ENCODE measurements around the gene OR2T12.

Gene OR2T12, protein sequence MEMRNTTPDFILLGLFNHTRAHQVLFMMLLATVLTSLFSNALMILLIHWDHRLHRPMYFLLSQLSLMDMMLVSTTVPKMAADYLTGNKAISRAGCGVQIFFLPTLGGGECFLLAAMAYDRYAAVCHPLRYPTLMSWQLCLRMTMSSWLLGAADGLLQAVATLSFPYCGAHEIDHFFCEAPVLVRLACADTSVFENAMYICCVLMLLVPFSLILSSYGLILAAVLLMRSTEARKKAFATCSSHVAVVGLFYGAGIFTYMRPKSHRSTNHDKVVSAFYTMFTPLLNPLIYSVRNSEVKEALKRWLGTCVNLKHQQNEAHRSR

DNA sequence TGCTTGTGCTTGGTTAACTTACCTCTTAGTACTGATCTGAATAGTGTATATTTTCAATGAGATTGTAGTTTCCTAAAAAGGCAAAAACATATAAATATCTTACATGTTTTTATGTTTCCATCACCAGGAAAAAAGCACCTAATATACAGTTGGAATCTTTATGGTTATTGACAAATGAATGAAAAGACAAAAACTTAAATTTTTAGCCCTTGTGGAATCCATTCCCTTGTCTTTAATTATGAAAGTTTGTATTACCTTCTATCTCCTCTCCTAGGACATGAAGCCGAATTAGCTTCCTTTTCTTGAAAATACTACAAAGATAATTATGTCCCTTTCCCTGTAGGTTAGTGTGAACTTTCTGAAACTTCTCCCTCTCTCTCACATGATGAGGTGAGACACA is at the start of gene OR2T12:
Gene OR2T12, minus strand, starts transcription at position 101 of the 400 bp plus-strand sequence. CDS start 7,846 bp downstream, outside the sequence.
- H3K9ac ChIP-seq (ENCODE audit: low read length) = no peak within 1 kb of the TSS
- H3K4me1 ChIP-seq (ENCODE audit: low read length) = no peaks in the 10 kb centered on the region
- H4K20me1 ChIP-seq (ENCODE audit: insufficient read depth, low read length) = no peaks in the 10 kb centered on the region
- H3K79me2 ChIP-seq (ENCODE audit: low read length) = no peaks in the 10 kb centered on the region
- no peak within 1 kb of the TSS for H3K27ac ChIP-seq (ENCODE audit: low read length)
- no peak within 1 kb of the TSS for H3K4me3 ChIP-seq (ENCODE audit: low read length)
- H3K27me3 ChIP-seq (ENCODE audit: low read depth, low read length) = no peaks in the 10 kb centered on the region
- H3K9me3 ChIP-seq (ENCODE audit: insufficient read depth, low read length) = no peaks in the 10 kb centered on the region
- no peak within 1 kb of the TSS for H2AFZ ChIP-seq (ENCODE audit: low read depth, low read length)
- H3K4me2 ChIP-seq (ENCODE audit: low read length) = no peak within 1 kb of the TSS
- TF ChIP-seq, protein P1, sequence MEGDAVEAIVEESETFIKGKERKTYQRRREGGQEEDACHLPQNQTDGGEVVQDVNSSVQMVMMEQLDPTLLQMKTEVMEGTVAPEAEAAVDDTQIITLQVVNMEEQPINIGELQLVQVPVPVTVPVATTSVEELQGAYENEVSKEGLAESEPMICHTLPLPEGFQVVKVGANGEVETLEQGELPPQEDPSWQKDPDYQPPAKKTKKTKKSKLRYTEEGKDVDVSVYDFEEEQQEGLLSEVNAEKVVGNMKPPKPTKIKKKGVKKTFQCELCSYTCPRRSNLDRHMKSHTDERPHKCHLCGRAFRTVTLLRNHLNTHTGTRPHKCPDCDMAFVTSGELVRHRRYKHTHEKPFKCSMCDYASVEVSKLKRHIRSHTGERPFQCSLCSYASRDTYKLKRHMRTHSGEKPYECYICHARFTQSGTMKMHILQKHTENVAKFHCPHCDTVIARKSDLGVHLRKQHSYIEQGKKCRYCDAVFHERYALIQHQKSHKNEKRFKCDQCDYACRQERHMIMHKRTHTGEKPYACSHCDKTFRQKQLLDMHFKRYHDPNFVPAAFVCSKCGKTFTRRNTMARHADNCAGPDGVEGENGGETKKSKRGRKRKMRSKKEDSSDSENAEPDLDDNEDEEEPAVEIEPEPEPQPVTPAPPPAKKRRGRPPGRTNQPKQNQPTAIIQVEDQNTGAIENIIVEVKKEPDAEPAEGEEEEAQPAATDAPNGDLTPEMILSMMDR (IDR thresholded peaks at IDR 0.05; ENCODE audit: low read depth, low read length) = no peak
- no peak for TF ChIP-seq EZH2phosphoT487 (IDR thresholded peaks at IDR 0.05; ENCODE audit: low read depth)
- no peaks in the 10 kb centered on the region for H3K36me3 ChIP-seq (replicated peaks; ENCODE audit: low read depth, low read length)

DNA sequence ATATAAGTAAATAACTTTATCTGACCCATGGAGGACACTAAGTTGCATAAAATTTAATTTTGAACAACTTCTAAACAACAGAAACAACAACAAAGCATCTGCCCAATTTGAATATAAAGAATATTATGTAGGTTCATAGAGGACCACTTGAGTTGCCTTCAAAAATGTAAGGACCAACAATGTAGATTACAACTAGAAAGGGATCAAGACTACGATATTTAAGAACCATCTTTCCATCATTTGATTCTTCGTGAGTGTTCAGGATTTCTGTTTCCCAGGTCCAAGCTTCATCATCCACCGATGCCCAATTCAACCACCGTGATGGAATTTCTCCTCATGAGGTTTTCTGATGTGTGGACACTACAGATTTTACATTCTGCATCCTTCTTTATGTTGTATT is 45.3 kb upstream of the OR2T12 start, which contains the start of gene OR14C36:
Gene OR14C36, plus strand, starts transcription at position 301 of the 400 bp plus-strand sequence. Its CDS starts 0 bp downstream, at position 301.
- Histone ChIP-seq H3K9me3 (ENCODE audit: insufficient read depth, low read length) (no peaks in the 10 kb centered on the region), H3K27ac (ENCODE audit: low read length) (no peak within 1 kb of the TSS), H4K20me1 (ENCODE audit: insufficient read depth, low read length) (no peaks in the 10 kb centered on the region), H3K9ac (ENCODE audit: low read length) (no peak within 1 kb of the TSS), H3K4me2 (ENCODE audit: low read length) (no peak within 1 kb of the TSS), H3K27me3 (ENCODE audit: low read depth, low read length) (no peaks in the 10 kb centered on the region), H3K36me3 (replicated peaks; ENCODE audit: low read depth, low read length) (no peaks in the 10 kb centered on the region), H3K79me2 (ENCODE audit: low read length) (no peaks in the 10 kb centered on the region), H3K4me3 (ENCODE audit: low read length) (no peak within 1 kb of the TSS), H2AFZ (ENCODE audit: low read depth, low read length) (no peak within 1 kb of the TSS), H3K4me1 (ENCODE audit: low read length) (no peaks in the 10 kb centered on the region)
- TF ChIP-seq, protein P1 (IDR thresholded peaks at IDR 0.05; ENCODE audit: low read depth, low read length) = no peak
- no peak for TF ChIP-seq EZH2phosphoT487 (IDR thresholded peaks at IDR 0.05; ENCODE audit: low read depth)

DNA sequence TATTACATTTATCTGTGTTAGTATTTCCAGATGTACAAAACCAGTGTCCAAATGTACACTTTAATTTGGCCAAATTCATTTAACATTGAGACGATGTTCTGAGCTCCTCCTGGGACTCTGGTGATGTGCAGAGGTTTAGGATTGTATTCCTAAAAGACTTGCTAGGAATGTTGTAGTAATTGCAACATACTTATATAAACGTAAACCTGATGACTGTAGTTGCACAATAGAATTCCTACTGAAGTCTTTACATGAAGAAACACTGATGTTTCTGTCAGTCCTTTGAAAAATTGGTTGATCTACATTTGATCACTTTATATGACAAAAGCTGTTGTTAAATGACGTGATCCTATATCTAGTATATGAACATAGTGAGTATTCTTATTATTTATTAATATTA is 40.2 kb upstream of the OR2T12 start:
- H3K27ac ChIP-seq (ENCODE audit: low read length) = no peak overlapping the region
- H3K4me1 ChIP-seq (ENCODE audit: low read length) = no peaks in the 10 kb centered on the region
- H2AFZ ChIP-seq (ENCODE audit: low read depth, low read length) = no peak overlapping the region
- H3K79me2 ChIP-seq (ENCODE audit: low read length) = no peaks in the 10 kb centered on the region
- no peak overlapping the region for H3K9ac ChIP-seq (ENCODE audit: low read length)
- TF ChIP-seq, protein P1 (IDR thresholded peaks at IDR 0.05; ENCODE audit: low read depth, low read length) = no peak
- TF ChIP-seq EZH2phosphoT487 (IDR thresholded peaks at IDR 0.05; ENCODE audit: low read depth) = no peak
- H3K36me3 ChIP-seq (replicated peaks; ENCODE audit: low read depth, low read length) = no peaks in the 10 kb centered on the region
- no peaks in the 10 kb centered on the region for H4K20me1 ChIP-seq (ENCODE audit: insufficient read depth, low read length)
- H3K9me3 ChIP-seq (ENCODE audit: insufficient read depth, low read length) = no peaks in the 10 kb centered on the region
- no peaks in the 10 kb centered on the region for H3K27me3 ChIP-seq (ENCODE audit: low read depth, low read length)
- no peak overlapping the region for H3K4me3 ChIP-seq (ENCODE audit: low read length)
- H3K4me2 ChIP-seq (ENCODE audit: low read length) = no peak overlapping the region

DNA sequence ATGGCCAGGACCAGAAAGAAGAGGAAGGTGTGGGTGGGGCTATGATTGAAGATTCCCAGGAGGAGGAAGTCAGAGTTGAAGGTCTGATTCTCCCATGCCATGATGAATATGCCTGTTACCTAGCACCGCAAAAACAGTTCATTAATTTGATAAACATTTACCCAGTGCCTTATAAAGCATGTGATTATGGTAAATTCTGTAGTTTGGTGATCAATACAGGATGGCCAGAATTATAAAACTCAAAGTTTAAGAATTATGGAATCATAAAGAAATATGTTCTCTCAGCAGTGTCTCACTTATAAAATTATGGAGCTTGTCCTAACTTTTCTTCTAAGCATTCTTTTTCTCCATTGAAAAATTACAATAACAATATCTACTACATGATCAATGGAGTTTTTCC is 21.2 kb upstream of the OR2T12 start, which contains the start of gene OR2M7:
Gene OR2M7, minus strand, starts transcription at position 101 of the 400 bp plus-strand sequence. Its CDS starts 0 bp downstream, at position 101.
- TF ChIP-seq, protein P1 (IDR thresholded peaks at IDR 0.05; ENCODE audit: low read depth, low read length) = no peak
- TF ChIP-seq EZH2phosphoT487 (IDR thresholded peaks at IDR 0.05; ENCODE audit: low read depth) = no peak
- no peaks in the 10 kb centered on the region for H3K36me3 ChIP-seq (replicated peaks; ENCODE audit: low read depth, low read length)
- H3K79me2 ChIP-seq (ENCODE audit: low read length) = no peaks in the 10 kb centered on the region
- no peak within 1 kb of the TSS for H3K9ac ChIP-seq (ENCODE audit: low read length)
- no peaks in the 10 kb centered on the region for H3K27me3 ChIP-seq (ENCODE audit: low read depth, low read length)
- no peaks in the 10 kb centered on the region for H3K4me1 ChIP-seq (ENCODE audit: low read length)
- H4K20me1 ChIP-seq (ENCODE audit: insufficient read depth, low read length) = no peaks in the 10 kb centered on the region
- no peak within 1 kb of the TSS for H3K4me2 ChIP-seq (ENCODE audit: low read length)
- H3K9me3 ChIP-seq (ENCODE audit: insufficient read depth, low read length) = no peaks in the 10 kb centered on the region
- H2AFZ ChIP-seq (ENCODE audit: low read depth, low read length) = no peak within 1 kb of the TSS
- H3K27ac ChIP-seq (ENCODE audit: low read length) = no peak within 1 kb of the TSS
- no peak within 1 kb of the TSS for H3K4me3 ChIP-seq (ENCODE audit: low read length)

Measured in OCI-LY3 (cell line).